Activated CD8-positive, alpha-beta memory T cell treated with anti-CD3 and anti-CD28 coated beads, Interleukin-2, amount 50 U/mL, for 1 hour (primary cell): ENCODE data around the gene COL6A2.
"Not testable (repeated sequence)": the region's sequence is repeated elsewhere in the genome, so short reads cannot be mapped to it uniquely, and the experiment has no call there.

Experiments
- DNase-seq: peaks from one replicate; pipeline ENCODE4 v3.0.0-alpha.2; 2020; ENCODE audit errors: extremely low read depth

Gene COL6A2

DNA sequence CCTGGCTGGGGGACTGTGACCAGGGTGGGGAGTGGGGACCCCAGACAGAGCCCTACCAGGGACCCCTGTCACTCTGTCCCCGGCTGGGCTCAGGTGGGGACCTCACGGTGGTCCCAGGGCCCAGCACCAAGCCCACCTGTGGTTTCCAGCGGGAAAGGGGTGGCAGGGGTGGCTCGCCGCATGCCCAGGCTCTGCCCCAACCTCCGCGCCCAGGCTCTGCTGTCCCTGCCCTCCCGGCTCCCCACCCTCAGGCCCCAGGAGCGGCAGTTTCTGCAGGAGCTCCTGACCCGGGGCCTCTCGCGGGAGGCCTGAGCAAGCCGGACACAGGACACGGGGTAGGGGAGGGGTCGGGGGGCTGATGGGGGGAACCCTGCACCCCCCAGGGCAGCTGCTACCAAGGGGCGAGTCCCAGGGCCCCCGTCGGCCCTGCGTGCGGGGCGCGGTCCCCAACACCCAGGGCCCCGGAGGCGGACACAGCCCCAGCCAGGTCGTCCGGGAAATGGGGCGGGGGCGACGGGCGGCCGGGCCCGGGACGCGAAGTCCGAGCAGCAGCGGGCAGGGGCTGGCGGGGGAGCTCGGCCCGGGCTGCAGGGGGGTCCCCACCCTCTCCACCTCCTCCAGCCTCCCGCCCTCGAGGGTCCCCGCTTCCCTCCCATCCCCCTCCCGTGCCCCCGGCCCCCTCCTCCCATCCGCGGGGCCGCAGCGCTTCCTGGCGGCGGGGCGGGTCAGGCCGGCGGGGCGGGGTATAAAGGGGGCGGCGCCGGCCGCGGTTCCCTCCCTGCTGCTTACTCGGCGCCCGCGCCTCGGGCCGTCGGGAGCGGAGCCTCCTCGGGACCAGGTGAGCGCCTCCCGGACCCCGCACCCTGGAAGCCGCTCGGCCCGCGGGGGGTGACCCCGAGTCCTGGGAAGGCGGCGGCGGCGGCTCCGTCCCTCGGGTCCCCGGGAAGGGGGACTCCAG is at the start of gene COL6A2:
COL6A2 (plus strand) TSS at position 777 of the 958 bp plus-strand sequence.
- DNase-seq = no peak

DNA sequence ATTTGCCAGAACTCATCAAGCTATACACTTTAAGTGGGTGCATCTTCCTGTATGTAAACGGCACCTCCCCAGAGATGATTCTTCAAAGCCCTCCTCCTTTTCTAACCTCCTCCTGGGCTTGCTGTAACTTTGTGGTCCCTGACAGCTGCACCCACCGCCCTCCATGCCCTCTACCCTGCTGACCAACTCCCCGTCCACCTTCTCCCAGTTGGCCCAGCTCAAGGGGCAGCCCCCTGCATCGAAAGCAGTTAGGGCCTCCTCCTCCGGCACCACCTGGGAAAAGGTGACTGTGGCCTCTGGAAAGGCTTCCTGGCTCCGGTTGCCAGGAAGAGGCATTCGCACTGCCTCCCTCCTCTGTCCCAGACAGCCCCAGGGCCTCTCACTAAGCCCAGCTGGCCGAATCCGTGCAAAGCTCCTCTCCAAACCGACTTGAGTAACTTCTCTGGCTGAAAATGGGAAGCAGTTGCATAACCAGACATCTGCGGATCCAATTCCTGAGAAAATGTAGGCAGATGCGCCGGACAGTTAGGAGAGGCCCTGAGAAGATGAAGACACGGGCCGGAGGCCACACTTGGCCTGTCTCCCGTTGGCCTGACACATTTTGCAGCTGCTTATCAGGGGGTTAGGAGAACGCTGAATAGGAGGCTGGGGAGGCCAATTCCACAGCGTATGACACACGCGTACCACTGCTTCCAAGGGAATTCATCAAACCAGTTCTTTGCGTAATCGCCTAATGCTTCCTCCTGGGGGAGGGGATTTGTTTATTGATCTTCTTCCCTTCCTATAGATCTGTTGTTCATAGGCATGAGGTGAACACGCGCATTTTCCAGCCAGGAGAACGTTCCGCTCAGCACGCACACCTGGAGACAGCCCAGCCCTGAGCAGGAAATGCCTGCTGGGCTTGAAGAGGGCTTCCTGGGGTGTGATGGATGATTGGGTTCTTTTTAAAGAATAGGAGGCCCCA is 48.7 kb upstream of the COL6A2 start:
- no peak for DNase-seq

DNA sequence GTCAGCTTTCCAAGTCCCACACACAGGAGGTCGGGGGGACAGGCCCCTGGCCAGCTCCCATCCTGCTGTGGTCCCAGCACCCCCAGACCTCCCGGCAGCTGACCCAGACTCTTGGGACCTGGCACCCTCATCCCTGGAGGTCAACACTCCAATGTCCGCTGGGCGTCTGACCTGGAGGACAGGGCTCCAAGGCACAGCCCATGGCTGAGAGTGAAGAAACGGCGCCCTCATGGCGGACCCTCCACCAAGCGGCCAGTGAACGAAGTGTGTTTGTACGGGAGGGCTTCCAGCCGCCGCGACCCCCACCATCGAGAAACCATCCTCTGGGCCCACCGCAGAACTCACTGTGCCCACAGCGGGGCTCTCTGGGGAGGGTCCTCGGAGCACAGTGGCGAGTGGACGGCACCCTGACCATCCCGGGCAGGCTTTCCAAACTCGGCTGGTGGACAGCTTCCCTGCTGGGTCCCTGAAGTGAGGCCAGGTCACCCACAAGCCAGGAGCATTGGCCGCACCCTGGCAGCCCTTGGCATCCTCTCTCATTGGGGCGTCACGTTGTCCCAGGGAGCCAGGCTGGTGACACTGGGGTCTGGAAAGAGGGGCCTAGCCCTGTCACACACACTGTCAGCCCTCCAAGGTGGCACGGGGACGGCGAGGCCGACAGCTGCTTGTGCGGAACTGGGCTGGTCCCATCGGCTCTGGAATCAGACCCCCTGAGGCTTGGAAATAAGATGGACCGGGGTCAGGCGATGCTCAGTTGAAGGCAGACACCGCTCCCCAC is 47.8 kb upstream of the COL6A2 start:
- no peak for DNase-seq

DNA sequence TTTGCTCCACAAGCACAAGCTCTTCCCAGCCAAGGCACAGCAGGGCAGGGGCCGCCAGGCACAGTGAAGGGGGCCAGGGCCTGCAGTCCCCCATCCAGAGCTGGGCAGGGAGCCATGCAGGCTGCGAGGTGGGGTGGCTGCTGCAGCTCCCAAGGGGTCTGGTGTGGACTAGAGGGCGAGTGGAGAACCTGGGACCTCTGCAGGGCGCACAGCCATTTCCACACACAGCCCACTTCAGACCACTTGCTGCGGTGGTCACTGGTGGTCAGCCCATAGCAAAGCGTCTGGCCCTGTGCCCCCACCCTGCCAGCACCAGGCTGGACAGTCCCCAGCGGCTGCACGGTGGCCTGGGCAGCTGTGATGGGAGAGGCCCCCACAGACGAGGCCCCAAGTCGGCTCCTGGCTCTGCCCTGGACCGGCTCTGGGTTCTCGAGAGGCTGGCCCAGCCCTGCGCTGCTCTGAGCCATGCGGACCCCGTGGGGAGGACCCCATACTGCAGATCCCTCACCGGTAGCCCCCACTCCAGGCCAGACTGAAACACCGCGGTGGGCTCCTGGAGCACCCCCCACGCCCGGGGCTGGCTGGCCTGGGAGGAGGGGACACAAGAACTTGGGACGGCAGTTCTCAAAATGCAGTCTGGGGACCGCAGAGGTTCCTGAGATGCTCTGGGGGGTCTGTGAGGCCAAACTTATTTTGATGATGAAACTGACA is 47.1 kb upstream of the COL6A2 start:
- DNase-seq = no peak

DNA sequence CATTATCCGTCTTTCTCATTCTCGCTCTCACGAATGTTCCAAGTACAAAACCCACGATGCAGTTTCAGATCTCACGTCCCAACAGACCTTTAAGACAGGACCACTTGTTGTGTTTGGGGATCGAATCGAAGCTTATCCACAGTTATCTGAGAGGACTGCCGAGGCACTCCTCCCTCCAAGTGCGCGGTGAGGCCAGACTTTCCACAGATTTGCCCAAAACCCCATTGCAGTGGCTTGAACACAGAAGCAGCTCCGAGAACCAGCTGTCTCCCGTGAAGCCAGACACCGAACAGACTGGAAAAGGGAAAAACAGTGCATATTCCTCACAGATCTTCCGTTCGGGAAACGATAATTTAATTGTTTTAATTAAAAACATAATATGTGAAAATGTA is 46.5 kb upstream of the COL6A2 start:
- no peak for DNase-seq

- no peak for DNase-seq
These were observed 45.9 kb upstream of the COL6A2 start for GRCh38 chr21:46051821-46052675.

- DNase-seq = no peak
These were observed 44.9 kb upstream of the COL6A2 start for GRCh38 chr21:46052703-46053651.

DNA sequence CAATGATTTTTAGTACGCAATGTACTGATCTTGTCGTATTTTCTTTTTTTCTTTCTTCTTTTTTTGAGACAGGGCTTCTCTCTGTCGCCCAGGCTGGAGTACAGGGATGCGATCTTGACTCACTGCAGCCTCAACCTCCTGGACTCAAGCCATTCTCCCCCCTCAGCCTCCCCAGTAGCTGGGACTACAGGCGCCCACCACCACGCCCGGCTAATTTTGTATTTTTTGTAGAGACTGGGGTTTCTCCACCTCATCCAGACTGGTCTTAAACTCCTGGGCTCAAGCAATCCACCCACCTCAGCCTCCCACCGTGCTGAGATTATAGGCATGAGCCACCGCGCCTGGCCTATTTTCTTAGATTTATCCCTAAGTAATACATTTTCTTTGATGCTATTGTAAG is 43.9 kb upstream of the COL6A2 start:
- no peak for DNase-seq

DNA sequence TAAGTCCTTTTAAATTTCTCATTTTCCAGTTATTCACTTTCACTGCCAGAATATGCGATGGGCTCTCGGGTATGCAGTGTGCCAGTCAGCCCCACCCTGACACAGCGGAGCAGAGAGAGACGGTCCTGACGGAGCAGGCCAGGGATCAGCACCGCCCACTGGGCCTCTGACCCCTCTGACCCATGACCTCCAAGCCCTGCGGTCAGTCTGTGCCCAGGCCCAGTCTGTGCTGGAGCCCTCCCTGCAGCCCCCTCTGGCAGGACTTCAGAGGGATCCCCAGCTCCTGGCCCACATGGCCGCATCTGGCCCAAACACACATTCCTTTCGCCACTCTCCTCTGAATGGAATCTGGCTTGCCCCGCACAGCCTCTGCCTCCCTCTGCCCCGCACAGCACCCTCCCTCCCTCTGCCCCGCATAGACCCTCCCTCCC is 43.4 kb upstream of the COL6A2 start:
- no peak for DNase-seq

DNA sequence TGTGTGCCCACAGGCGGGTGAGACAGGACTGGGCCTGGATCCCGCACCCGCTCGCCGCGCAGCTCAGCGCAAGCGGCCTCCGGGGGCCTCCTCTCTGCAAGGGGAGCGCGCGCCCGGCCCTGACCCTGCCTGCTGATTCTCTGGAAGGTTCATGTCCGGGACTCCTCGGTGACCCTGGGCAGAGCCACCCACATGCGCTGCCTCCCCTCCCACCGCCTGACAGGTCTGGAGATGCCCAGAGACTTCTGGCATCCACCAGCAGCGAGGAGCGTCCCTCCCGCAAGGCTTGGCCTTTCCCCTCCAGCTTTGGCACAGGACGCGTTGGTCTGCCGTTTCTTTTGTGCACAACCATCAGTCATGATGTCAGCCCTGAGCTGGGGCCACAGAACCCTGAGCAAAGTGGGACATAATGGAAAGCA is 42.0 kb upstream of the COL6A2 start:
- no peak for DNase-seq

DNA sequence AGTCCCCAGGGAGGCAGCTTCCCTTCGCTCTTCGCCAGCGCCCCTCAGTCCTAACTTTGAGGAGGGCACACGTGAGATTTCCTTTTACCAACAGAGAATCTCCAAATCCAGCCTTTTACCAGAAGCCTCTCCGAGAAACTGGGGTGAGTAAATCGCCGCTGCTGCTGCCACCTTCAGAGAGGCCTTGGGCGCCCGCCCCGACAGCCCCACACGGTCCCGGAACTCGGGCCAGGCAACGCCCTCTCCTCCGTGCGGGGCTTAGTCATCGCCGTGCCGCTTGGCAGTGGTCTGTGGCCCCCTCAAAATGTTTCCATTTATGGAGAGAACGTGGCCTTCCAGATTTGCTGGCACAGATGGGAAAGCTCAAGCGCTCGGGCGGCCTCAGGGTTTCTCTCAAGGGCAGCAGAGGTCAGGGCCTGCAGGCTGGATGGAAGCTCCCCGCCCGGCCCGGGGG is 41.4 kb upstream of the COL6A2 start:
- DNase-seq = no peak

GRCh38 chr21:46057111-46057709 is 40.7 kb upstream of the COL6A2 start:
- no peak for DNase-seq

DNA sequence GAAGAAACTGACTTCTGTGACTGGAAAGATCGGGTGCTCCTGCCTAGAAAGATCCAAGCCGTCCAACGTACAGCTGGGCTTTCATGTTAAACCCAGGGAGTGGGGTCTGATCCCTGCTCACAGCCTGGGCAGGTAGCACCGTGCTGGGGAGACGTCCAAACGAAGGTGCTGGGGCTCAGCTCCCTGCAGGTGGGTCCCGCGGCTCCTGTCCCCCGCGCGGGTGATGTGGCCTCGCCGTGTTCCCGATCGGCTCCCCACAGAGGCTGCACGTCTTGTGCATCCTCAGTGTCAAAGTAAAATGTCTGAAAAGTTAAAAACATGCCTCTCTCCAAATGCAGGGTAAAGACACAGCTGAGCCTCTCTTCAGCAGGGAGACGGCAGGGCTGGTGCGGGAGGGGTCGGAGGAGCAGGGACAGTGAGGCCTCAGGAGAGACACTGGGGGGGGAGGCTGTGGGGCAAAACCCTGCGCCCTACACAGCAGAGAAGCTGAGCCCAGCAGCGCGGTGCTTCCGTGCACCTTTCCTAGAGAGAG is 40.1 kb upstream of the COL6A2 start:
- no peak for DNase-seq

- DNase-seq = no peak
These were observed 39.3 kb upstream of the COL6A2 start for GRCh38 chr21:46058431-46059145.

DNA sequence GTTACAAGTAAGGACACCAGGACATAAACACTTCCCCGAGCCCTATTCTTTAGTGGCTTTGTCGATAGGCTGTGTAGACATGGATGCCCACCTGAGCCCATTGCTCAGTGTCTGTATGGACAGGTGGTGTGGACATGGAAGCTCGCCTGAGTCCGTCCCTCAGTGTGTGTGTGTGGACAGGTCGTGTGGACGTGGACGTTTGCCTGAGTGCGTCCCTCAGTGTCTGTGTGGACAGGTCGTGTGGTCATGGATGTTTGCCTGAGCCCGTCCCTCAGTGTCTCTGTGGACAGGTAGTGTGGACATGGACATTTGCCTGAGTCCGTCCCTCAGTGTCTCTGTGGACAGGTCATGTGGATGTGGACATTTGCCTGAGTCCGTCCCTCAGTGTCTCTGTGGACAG is 38.7 kb upstream of the COL6A2 start:
- DNase-seq = no peak

DNA sequence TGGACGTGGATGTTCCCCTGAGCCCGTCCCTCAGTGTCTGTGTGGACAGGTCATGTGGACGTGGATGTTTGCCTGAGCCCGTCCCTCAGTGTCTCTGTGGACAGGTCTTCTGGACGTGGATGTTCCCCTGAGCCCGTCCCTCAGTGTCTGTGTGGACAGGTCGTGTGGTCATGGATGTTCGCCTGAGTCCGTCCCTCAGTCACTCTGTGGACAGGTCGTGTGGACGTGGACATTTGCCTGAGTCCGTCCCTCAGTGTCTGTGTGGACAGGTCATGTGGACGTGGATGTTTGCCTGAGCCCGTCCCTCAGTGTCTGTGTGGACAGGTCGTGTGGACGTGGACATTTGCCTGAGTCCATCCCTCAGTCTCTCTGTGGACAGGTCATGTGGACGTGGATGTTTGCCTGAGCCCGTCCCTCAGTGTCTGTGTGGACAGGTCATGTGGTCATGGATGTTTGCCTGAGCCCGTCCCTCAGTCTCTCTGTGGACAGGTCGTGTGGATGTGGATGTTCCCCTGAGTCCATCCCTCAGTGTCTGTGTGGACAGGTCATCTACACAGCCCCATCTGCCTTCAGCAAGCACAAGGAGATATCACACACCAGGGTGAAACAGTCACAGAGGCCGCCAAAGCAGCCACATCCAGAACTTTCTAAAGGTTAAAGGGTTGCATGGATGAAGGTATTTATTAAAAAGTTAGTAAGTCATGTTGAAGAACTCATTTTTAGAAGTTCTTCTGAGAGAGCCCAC is 38.0 kb upstream of the COL6A2 start:
- DNase-seq = not testable (repeated sequence)

- no peak for DNase-seq
These were observed 37.3 kb upstream of the COL6A2 start for GRCh38 chr21:46060596-46061061.
